Esophagus (tissue), 2 donors: ENCODE data around the gene MIEF2. TPM values are rescaled to one million over a fixed set of nuclear protein-coding genes. Genes with fewer than 3 reads are reported as not detected.

Source experiments
- H3K27ac ChIP-seq, 2 donors: one replicate each; pipeline ENCODE4 v1.5.1; 2013; ENCODE audit warnings: low read depth in 2 of 2, mild to moderate bottlenecking in 2 of 2, inconsistent platforms in 1 of 2, low read length in 1 of 2, moderate library complexity in 1 of 2
- H3K27me3 ChIP-seq, 2 donors: one replicate each; pipeline ENCODE4 v1.6.1; 2013; ENCODE audit warnings: low read length in 2 of 2, control low read depth in 1 of 2, mild to moderate bottlenecking in 1 of 2; ENCODE audit not compliant: insufficient read depth in 2 of 2, control insufficient read depth in 1 of 2
- H3K36me3 ChIP-seq, 2 donors: one replicate each; pipeline ENCODE4 v1.6.1; 2013; ENCODE audit warnings: low read length in 1 of 2; ENCODE audit not compliant: control insufficient read depth in 2 of 2, insufficient read depth in 2 of 2
- H3K4me1 ChIP-seq, 2 donors: one replicate each; pipeline ENCODE4 v1.6.1; 2013; ENCODE audit warnings: low read length in 1 of 2; ENCODE audit not compliant: control insufficient read depth in 2 of 2, insufficient read depth in 2 of 2
- H3K4me3 ChIP-seq, 2 donors: one replicate each; pipeline ENCODE4 v1.5.1; 2013; ENCODE audit warnings: low read length in 2 of 2, mild to moderate bottlenecking in 2 of 2, low read depth in 1 of 2, moderate library complexity in 1 of 2
- H3K9me3 ChIP-seq, 2 donors: one replicate each; pipeline ENCODE4 v1.6.1; 2013; ENCODE audit warnings: mild to moderate bottlenecking in 2 of 2, low read depth in 1 of 2, low read length in 1 of 2, moderate library complexity in 1 of 2; ENCODE audit not compliant: control insufficient read depth in 2 of 2, insufficient read depth in 1 of 2
- WGBS, 2 donors: extraction: QIAGEN DNeasy Blood & Tissue Kit; methylation state at CpG; one replicate each; pipeline ENCODE4 v1.1.7; 2013; 5-methylcytosine and 5-hydroxymethylcytosine counted together
- polyA plus RNA-seq, 2 donors: library from polyadenylated mRNA; stranded (reverse); fragments of 200-250 nt; gene quantifications; one replicate each; pipeline ENCODE4 v1.2.3, GENCODE V29; 2013
- donor health status: healthy with polysubstance abuse.
- donor health status: Bipolar disorder and iron deficiency.

Gene MIEF2
- polyA plus RNA-seq, 2 donors: 7.6 to 11.4 TPM

DNA sequence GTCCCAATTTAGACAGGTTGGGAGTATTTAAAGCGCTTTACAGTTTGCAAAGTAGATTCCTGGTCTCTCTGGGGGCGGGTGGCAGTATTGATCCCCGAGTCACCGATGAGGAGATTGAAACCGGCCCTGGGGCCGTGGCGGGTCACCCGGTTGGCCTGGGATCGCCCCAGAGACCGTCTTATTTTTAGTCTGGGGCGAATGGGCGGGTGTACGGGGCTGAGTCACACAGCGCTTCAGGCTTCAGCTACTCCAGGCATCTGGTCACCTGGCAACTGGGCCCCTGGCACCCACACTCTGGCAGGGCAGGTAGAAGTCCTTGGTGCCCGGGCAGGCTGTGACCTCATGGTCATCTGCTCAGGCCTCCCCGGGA lies 669 bp downstream of the MIEF2 start:
- Histone ChIP-seq H3K4me3 (peak overlapping the region; percentile 84 to 91), H3K9me3 (no peaks in the 10 kb centered on the region), H3K4me1 (peaks cover 3 to 25% of the 10 kb centered on the region in 2 donors), H3K27me3 (no peaks in the 10 kb centered on the region), H3K27ac (peak overlapping the region; percentile 98 to 99), H3K36me3 (peaks cover 13 to 37% of the 10 kb centered on the region in 2 donors)
- WGBS, 2 donors: 1 to 2% methylated on average over 16 of the region's 16 CpGs

DNA sequence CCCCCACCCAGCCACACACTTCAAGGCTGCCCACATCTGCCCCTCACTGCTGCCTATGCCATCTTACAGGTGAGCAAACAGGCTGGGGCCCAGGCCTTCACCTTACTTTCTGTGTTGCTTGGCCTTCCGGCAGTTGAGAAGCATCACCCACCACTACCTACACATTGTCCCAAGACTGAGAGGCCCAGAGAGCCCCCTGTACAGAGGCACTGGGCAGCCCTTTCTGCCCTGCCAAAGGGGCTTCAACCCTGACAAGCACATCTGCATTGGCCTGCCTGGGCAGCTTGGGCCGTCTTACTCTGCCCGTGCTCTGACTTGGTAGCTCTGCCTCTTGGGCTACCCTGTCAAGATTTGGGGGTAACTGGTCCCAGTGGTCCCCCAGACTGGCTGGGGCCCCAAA lies 1.2 kb downstream of the MIEF2 start:
- whole genome bisulfite sequencing, 2 donors: 62 to 70% methylated on average over 3 of the region's 3 CpGs
- H3K9me3 ChIP-seq: no peaks in the 10 kb centered on the region
- H3K4me1 ChIP-seq: peaks cover 3 to 22% of the 10 kb centered on the region in 2 donors
- H3K27ac ChIP-seq: peak overlapping the region; percentile 98 to 99
- no peaks in the 10 kb centered on the region for H3K27me3 ChIP-seq
- H3K36me3 ChIP-seq: peaks cover 13 to 32% of the 10 kb centered on the region in 2 donors
- peak overlapping the region; percentile 84 to 91 for H3K4me3 ChIP-seq

DNA sequence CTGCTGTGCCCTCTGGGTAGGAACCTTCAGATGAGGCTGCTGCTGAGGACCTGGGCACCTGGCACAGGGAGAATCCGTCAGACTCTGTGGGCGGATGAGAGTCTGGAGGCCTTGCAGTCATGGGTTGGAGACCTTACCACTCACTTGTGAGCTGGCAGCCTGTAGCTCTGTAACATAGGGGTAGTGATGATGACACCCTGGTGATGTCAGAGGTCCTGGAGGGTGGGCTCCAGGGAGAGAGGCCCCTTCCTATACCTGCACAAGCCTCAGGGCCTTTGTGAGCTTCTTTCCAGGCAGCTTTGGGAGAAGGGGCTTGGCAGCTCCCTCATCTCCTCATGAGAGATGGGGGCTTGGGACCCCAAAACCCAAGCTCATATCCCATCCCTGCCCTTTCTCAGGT lies 1.6 kb downstream of the MIEF2 start:
- H3K4me1 ChIP-seq: peaks cover 3 to 17% of the 10 kb centered on the region in 2 donors
- peaks cover 13 to 32% of the 10 kb centered on the region in 2 donors for H3K36me3 ChIP-seq
- H3K4me3 ChIP-seq: no peak overlapping the region
- no peaks in the 10 kb centered on the region for H3K27me3 ChIP-seq
- no peak overlapping the region for H3K27ac ChIP-seq
- H3K9me3 ChIP-seq: no peaks in the 10 kb centered on the region
- 56 to 64% methylated on average over 2 of the region's 2 CpGs for WGBS, 2 donors

DNA sequence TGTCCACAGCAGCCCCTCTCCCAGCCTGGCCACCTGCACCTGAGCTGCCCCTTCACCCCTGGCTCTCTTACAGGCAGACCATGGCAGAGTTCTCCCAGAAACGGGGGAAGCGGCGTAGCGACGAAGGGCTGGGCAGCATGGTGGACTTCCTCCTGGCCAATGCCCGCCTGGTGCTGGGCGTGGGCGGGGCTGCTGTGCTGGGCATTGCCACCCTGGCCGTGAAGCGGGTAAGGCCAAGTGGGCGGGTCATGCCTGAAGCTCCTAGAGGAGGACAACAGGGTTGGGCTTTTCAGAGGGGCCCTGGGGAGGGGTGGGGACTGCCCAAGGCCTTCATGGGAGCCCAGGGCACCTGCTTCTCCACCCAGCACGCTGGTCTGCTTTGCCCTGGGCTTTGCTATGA lies 2.2 kb downstream of the MIEF2 start:
- Histone ChIP-seq H3K9me3 (no peaks in the 10 kb centered on the region), H3K4me3 (no peak overlapping the region), H3K27me3 (no peaks in the 10 kb centered on the region), H3K4me1 (peaks cover 3 to 13% of the 10 kb centered on the region in 2 donors), H3K27ac (no peak overlapping the region), H3K36me3 (peaks cover 13 to 32% of the 10 kb centered on the region in 2 donors)
- WGBS, 2 donors: 69 to 84% methylated on average over 12 of the region's 12 CpGs

DNA sequence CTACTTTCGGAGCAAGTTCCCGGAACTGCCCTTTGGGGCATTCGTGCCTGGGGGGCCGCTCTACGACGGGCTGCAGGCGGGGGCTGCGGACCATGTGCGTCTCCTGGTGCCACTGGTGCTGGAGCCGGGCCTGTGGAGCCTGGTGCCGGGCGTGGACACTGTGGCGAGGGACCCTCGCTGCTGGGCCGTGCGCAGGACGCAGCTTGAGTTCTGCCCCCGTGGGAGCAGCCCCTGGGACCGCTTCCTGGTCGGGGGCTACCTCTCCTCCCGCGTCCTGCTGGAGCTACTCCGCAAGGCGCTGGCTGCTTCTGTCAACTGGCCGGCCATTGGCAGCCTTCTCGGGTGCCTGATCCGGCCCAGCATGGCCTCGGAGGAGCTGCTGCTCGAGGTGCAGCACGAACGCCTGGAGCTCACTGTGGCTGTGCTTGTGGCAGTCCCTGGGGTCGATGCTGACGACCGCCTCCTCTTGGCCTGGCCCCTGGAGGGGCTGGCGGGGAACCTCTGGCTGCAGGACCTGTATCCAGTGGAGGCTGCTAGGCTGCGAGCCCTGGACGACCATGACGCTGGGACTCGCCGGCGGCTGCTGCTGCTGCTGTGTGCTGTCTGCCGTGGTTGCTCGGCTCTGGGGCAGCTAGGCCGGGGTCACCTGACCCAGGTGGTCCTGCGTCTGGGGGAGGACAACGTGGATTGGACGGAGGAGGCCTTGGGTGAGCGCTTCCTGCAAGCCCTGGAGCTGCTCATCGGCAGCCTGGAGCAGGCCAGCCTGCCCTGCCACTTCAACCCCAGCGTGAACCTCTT lies 3.6 kb downstream of the MIEF2 start:
- Histone ChIP-seq H3K4me1 (peaks cover 3 to 13% of the 10 kb centered on the region in 2 donors), H3K9me3 (no peaks in the 10 kb centered on the region), H3K27me3 (no peaks in the 10 kb centered on the region), H3K27ac (no peak overlapping the region), H3K4me3 (no peak overlapping the region), H3K36me3 (peaks cover 13 to 32% of the 10 kb centered on the region in 2 donors)
- WGBS, 2 donors: 92 to 95% methylated on average over 50 of the region's 50 CpGs

DNA sequence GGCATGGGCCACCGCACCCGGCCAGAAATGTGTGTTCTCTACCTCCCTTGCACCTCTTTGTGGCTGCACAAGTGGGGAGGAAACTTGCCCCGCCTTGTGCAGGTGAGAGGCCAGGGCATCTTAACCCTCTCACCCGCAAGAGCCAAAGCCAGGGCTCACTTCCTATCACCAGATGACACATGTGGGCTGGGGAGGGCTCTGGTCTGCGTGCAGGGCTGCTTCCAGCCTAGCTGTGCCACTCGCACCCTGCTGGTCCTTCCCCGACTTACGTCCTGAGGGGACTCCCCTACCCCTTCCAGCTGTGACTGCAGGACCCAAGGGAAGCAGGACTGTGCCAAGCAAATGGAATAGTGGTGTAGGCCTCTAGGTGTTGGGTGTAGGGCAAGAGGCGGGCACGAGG lies 6.9 kb downstream of the MIEF2 start:
- Histone ChIP-seq H3K27ac (no peak overlapping the region), H3K27me3 (no peaks in the 10 kb centered on the region), H3K4me1 (peaks cover 0 to 3% of the 10 kb centered on the region in 2 donors), H3K36me3 (peaks cover 13 to 30% of the 10 kb centered on the region in 2 donors), H3K9me3 (no peaks in the 10 kb centered on the region), H3K4me3 (no peak overlapping the region)
- WGBS, 2 donors: 72 to 82% methylated on average over 10 of the region's 10 CpGs

DNA sequence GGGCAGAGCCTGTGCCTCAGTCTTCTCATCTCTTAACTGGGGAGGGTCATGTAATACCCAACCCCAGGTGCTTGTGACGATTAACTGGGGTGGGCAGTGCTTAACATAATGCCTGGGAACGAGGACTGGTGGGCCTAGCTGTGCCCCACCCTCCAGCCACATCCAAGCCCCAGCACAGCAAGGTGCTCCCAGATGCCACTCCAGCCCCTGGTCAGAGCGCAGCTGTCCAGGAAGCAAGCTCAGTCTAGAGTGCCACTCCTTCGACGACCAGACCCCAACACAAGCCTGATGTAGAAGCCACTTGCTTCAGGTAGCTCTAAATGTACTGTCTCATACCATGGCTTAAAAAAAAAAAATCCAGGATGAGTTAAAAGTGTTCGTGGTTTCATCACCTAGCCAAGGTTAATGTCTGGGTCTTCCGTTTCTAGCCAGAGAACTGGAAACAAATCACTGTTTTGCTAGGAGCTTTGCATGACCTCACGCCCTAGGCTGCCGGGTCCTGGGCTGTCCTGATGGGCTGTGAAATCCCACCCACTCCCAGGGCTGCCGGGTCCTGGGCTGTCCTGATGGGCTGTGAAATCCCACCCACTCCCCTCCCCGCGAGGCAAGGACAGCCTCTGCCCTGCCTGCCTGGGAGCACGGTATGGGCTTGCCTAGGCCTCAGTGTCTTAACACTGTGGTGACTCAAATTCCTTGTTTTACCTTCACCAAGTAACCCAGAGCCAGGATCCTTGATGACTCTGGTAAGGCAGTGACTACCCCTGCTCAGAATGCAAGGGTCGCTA lies 7.7 kb downstream of the MIEF2 start:
- Histone ChIP-seq H3K9me3 (no peaks in the 10 kb centered on the region), H3K27me3 (no peaks in the 10 kb centered on the region), H3K4me3 (no peak overlapping the region), H3K4me1 (no peaks in the 10 kb centered on the region), H3K36me3 (peaks cover 13 to 24% of the 10 kb centered on the region in 2 donors), H3K27ac (no peak overlapping the region)
- 43 to 51% methylated on average over 14 of the region's 14 CpGs for WGBS, 2 donors

DNA sequence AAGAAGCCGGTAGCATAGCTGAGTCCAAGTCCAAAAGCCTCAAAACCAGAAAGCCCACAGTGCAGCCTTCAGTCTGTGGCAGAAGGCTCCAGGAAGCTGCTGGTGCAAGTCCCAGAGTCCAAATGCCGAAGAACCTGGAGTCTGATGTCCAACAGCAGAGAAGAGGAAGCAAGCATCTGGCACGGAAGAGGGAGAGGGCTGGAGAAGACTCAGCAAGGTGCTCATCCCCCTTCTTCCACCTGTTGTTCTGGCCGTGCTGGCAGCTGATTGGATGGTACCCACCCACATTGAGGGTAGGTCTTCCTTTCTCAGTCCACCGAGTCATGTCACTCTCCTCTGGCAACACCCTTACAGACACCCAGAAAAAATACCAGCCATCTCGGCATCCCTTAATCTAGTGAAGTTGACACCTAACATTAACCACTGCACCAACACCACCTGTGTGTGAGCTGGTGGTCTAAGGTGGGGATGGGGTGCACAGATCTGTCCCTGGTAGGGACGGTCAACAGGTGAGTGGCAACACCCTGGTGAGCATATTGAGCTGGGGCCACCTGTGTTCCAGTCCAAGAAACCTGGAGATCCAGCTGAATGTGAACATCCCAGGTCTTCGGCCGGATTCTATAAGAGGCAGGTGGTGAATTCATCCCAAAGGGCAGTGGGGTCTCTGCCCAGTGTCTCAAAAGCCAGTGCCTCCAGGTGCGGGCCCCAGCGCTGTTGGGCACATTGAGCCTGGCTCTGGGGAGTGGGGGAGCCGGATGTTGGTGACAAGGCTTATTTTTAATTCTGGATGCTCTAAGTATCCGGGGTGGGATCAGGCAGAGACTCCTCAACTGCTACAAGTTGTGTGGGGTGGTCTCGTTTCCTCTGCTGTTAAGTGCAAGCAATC lies 9.8 kb downstream of the MIEF2 start:
- H3K27ac ChIP-seq: no peak overlapping the region
- H3K9me3 ChIP-seq: no peaks in the 10 kb centered on the region
- H3K4me3 ChIP-seq: no peak overlapping the region
- H3K36me3 ChIP-seq: peaks cover 5 to 11% of the 10 kb centered on the region in 2 donors
- H3K27me3 ChIP-seq: no peaks in the 10 kb centered on the region
- WGBS, 2 donors: 81 to 86% methylated on average over 14 of the region's 14 CpGs
- no peaks in the 10 kb centered on the region for H3K4me1 ChIP-seq

DNA sequence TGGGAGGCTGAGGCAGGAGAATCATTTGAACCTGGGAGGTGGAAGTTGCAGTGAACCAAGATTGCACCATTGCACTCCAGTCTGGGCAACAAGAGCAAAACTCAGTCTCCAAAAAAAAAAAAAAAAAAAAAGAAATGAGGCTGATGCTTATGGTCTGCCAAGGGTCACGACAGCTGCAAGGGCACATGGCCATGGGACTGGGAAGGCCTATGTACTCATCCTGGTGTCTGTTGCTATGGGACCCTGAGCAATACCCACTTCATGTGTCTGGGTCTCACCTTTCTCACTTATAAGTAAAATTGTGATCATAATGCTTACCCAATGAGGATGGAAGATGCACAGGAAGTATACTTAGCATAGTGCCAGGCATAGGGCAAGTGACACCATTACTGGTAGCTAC lies 16.6 kb downstream of the MIEF2 start:
- Histone ChIP-seq H3K4me3 (no peak overlapping the region), H3K4me1 (no peaks in the 10 kb centered on the region), H3K9me3 (no peaks in the 10 kb centered on the region), H3K36me3 (peaks cover 34 to 44% of the 10 kb centered on the region in 2 donors), H3K27me3 (no peaks in the 10 kb centered on the region), H3K27ac (no peak overlapping the region)
- WGBS, 2 donors: 91 to 97% methylated on average over 1 of the region's 1 CpG
